ENCODE results near the gene PGAP3.

GRCh38 chr17:39694593-39694992 is 6.7 kb upstream of the PGAP3 start:
- TF ChIP-seq TAF1 (IDR thresholded peaks at IDR 0.05; ENCODE audit: borderline replicate concordance, low read depth, low read length) (no peak), POLR2AphosphoS5 (IDR thresholded peaks at IDR 0.05; ENCODE audit: low read depth, low read length) (no peak)
